GM21390 (cell line): Measurements from ENCODE around the gene NINJ2.

Experiments used
- ATAC-seq: cut with Tn5 transposase; IDR thresholded peaks from one replicate; pipeline ENCODE4 v1.9.1; 2021; ENCODE audit not compliant: unreplicated experiment

NINJ2 gene

GRCh38 chr12:674272-674781 is 11.1 kb upstream of the NINJ2 start:
- ATAC-seq = peak; percentile 82

DNA sequence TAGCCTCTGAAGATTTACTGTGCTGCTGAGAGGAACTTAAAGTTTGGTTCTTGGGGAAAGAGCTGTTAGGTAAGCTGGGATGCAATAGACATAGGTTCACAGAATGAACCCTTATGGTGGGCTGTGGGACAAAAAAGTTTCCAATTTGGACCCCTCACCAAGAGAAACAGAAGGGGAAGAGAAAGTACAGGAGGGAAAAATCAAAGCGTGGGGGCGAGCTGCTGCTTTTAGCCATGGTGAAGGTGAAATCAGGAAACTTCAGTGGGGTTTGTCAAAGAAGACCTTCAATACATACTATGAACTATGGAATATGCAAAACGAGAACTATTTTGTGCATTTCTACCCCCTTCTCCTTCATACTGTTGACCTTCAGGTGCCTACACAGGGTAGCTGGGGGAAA is 10.6 kb upstream of the NINJ2 start:
- ATAC-seq = peak; percentile 24

DNA sequence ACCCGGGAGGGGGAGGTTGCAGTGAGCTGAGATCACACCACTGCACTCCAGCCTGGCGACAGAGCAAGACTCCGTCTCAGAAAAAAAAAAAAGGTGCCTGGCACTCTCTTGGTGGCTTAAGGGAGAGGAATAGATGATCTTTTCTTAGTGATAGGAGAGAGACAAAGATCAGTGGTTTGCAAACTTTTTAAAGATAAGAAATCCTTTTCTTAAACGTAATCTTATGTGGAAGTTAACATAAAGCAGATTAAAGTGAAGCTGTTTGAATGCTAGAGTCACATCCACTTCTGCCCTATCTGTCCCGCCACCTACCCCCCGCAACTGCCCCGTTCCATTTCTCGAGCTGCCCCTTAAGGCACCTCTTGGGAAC is 6.3 kb upstream of the NINJ2 start:
- no peak for ATAC-seq

GRCh38 chr12:668090-668481 is 4.8 kb upstream of the NINJ2 start:
- ATAC-seq = no peak

- ATAC-seq = peak; percentile 46
These were observed 3.6 kb upstream of the NINJ2 start for GRCh38 chr12:666766-667308.

GRCh38 chr12:666066-666465 is 2.8 kb upstream of the NINJ2 start:
- no peak for ATAC-seq

- ATAC-seq = no peak
These were observed 1.5 kb upstream of the NINJ2 start for GRCh38 chr12:664779-665092.

DNA sequence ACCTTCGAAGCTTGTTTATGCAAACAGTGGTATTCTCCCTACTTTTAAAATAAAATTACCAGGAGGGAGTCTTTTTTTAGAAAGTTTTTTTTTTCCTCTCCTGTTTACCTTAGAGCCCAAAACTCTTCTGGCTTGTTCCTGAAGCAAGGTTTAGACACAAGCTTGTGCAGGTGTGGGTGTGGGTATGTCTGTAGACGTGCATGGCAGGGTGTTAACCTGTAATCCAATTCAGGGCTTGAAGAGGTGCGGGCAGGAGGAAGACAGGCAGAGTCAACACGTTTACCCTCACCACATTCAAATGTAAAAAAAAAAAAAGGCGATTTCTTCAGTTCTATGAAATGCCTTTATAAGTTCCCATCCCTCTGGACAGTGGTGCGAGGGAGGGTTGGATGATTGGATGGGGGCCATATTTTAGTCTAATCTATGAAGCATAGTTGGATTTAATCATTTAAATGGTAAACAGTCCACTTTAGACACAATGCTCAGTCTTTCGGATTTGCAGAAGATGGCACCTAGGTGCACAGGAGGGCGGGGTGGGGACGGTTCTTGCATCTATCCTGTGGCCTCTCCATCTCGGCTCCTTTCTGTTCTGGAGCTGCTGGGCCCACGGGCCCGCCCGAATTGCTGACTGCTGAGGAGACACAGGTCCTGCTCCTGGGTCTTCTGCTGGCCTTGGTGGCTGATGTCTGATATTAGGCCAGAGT is 982 bp upstream of the NINJ2 start:
- no peak for ATAC-seq

DNA sequence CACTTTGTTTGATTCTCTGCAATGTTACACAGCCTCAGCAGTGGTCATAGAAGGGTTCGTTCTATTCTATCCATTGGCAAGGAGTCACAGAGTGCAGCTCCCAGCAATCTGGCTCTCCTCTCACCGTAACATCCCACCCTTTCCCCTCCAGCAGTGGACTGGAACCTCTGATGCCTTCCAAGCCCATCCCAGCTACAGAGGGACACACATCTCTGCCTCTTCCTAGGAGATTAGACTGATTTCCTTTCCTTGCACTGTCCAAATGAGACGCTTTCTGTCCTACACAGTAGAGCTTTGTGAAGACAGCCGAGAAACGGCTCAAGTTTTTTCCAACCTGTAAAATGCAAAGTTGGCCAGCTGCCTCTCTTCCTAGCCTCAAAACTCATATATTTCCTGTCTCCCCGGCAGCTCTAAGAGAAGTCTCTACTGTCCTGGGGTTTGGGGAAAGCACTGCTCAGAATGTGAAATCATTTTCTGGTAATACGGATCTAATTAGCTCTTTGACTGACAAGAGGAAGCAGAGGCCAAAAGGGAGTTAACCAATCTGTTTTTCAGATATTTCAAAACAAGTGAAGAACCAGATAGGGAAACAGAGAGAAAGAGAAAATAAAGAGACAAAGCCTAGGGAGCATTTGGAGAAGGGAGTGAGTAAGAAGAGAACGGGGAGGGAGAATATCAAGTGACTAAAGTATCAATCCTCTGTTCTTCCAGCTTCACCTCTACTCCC is 516 bp downstream of the NINJ2 start:
- ATAC-seq = no peak

DNA sequence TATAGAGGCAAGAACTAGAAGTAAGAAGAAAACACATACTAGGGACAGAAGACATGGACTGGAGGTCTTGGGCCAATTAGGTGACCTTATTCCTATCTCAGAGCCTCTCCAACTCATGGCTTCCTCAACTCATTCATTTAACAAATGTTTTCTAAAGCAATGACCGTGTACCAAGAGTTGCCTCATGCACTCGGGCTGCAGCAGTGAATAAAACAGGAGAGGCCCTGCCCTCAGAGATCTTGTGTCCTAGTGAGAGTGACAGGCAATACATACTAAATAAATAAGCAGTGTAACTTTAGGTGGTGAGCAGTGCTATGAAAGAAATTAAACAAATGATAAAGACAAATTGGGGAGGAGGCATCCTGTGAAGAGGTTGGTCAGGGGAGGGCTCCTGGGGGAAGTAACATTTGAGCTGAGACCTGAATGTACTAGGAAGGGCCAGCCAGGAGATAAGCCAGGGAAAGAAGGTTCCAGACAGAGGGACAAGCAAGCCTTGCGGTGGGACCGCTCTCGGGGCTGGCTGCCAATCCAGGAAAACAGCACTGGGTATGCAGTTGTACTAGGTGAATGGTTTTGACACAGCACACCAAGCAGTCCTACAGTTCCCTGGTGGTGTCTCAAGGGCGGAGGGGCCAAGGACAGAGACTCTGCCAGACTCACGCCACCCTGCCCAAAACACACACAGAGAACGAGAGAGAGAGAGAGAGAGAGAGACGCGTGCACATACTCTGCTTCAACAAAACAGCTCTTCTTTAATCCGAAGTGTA is 1.3 kb downstream of the NINJ2 start:
- no peak for ATAC-seq

- peak; percentile 65 for ATAC-seq
These were observed 4.1 kb downstream of the NINJ2 start for GRCh38 chr12:659090-659683.

GRCh38 chr12:650983-651382 is 12.3 kb downstream of the NINJ2 start:
- ATAC-seq = no peak

DNA sequence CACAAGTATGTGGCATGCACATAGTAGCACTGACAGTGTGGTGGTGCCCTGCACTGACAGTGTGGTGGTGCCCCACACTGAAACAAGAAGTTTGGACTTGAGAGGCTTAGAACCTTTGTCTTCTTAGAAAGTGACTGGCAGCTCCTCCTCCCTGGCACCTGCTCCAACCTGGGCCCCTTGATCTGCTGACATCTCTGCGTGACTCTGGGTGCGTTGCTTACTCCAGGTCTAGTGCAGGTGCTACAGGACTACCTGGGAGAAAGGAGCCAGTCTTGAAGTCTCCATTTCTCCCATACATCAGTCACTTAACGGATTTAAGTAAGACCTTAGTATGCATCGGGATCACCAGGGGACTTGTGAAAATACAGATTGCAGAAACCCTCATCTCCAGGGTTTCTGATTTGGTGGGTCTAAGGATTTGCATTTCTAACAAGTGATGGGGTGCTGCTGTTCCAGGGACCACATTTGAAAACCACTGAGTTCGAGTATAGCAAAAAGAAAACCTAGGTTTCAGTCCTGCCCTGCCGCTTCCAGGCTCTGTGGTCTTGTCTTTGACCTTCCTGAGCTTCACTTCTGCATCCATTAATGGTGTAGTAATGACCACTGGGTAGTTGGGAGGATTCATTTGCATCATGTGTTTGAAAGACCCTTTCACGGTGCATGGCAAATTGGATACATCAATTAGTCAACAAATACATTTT is 15.7 kb downstream of the NINJ2 start:
- no peak for ATAC-seq

GRCh38 chr12:646442-647384 is 16.5 kb downstream of the NINJ2 start:
- no peak for ATAC-seq

DNA sequence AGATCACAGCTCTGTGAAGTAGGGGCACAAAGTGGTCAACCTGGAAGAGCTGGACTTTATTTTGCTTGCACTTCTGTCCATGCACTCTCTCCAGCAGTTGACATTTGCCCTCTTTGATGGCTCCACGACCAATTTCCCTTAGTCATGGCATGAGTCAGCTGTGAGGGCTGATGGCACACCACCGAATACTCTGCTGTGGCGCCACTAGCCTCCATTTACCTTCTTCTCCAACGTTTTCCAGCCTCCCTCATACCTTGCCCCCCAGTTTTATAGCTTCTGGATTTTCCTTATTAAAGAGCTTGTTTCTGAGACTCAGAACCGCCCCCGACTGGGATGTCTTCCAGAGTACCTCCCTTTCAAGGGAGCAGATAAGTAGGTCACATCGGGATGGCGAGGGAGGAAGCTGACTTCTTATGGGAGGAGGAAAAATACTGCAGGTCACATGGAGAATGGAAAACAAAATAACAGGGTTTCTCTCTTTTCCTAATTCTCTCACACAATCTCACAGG is 17.6 kb downstream of the NINJ2 start:
- no peak for ATAC-seq

- no peak for ATAC-seq
These were observed 18.3 kb downstream of the NINJ2 start for GRCh38 chr12:644818-645552.

- no peak for ATAC-seq
These were observed 19.0 kb downstream of the NINJ2 start for GRCh38 chr12:644303-644639.

DNA sequence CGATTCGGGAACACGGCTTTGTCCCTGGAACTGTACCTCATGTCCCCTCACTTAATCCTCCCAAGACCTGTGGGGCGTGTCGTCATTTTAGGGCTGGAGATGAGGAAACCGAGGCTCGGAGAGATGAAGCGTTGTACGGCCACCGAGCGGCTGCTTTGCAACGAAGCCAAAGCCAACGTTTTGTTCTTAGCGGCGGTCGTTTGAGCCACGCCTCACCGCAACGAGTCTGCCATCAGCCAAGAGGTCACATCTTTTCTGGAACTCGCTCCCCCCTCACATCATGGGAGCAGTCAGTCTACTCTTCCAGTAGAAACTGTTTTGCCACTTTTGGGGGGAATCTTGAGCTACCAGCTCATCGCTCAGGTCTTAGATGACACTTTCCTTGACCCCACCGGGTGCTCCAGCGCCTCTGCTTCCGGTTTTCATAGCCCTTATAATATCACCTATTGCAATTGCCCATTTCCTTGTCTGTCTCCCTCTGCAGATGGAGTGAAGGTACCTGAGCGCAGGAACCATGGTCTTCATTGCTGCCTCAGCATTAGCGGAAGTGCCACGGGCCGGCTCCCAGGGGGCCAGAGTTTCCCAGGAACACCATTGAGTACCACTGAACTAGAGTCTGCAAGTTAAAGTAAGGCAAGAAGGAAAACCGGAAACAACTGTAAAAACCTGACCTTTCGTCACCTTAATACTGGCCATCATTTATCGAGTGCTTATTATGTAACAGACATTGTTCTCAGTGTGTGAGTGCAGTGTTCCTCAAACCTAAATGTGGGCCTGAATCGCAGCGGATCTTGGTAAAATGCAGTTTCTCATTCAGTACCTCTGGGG is 19.6 kb downstream of the NINJ2 start:
- no peak for ATAC-seq
